Neutrophil (primary cell): ENCODE measurements around the gene HACD3.
"Not testable (repeated sequence)": the region's sequence is repeated elsewhere in the genome, so short reads cannot be mapped to it uniquely, and the experiment has no call there.

Experiments used
- H3K27ac ChIP-seq: fragments of 200-600 bp; sonication (generic); 2 replicates; pipeline ENCODE4 v1.5.1; 2016; ENCODE audit warnings: mild to moderate bottlenecking, moderate library complexity
- H3K27me3 ChIP-seq: fragments of 200-600 bp; sonication (generic); 2 replicates; pipeline ENCODE4 v1.6.0; 2016; ENCODE audit warnings: mild to moderate bottlenecking
- H3K36me3 ChIP-seq: fragments of 200-600 bp; sonication (generic); 2 replicates; pipeline ENCODE4 v1.5.1; 2017
- H3K4me1 ChIP-seq, 2 experiments: fragments of 200-600 bp in 1 of 2; sonication (generic) in 1 of 2; 1 replicate in 1 of 2; 2 replicates in 1 of 2; pipeline versions ENCODE4 v1.5.1 to v1.6.1; 2013 to 2016; ENCODE audit warnings: low read depth in 1 of 2, low read length in 1 of 2, mild to moderate bottlenecking in 1 of 2, moderate library complexity in 1 of 2; ENCODE audit not compliant: control insufficient read depth in 1 of 2, insufficient read depth in 1 of 2
- H3K4me3 ChIP-seq, 2 experiments: fragments of 200-600 bp in 1 of 2; sonication (generic) in 1 of 2; 1 replicate in 1 of 2; 2 replicates in 1 of 2; pipeline ENCODE4 v1.5.1; 2013 to 2016; ENCODE audit warnings: low read depth in 1 of 2, low read length in 1 of 2, mild to moderate bottlenecking in 1 of 2, moderate library complexity in 1 of 2
- H3K9me3 ChIP-seq: fragments of 200-600 bp; sonication (generic); 2 replicates; pipeline ENCODE4 v1.5.1; 2016
- CTCF ChIP-seq: fragments of 200-600 bp; sonication (generic); IDR thresholded peaks from 2 replicates; pipeline ENCODE4 v1.5.1; 2016; ENCODE audit warnings: antibody characterized with exemption

Gene HACD3

GRCh38 chr15:65550681-65551098 lies 20.4 kb downstream of the HACD3 start:
- H3K9me3 ChIP-seq: no peaks in the 10 kb centered on the region
- H3K4me1 ChIP-seq: no peaks in the 10 kb centered on the region
- TF ChIP-seq CTCF: no peak
- H3K36me3 ChIP-seq: no peaks in the 10 kb centered on the region
- no peak overlapping the region for H3K27ac ChIP-seq
- H3K27me3 ChIP-seq: no peaks in the 10 kb centered on the region
- no peak overlapping the region for H3K4me3 ChIP-seq

- no peaks in the 10 kb centered on the region for H3K27me3 ChIP-seq
- no peaks in the 10 kb centered on the region for H3K9me3 ChIP-seq
- H3K36me3 ChIP-seq: no peaks in the 10 kb centered on the region
- H3K27ac ChIP-seq: no peak overlapping the region
- no peak for TF ChIP-seq CTCF
- H3K4me1 ChIP-seq: no peaks in the 10 kb centered on the region
- no peak overlapping the region for H3K4me3 ChIP-seq
Measured at GRCh38 chr15:65551183-65551582, 20.9 kb downstream of the HACD3 start.

- not testable (repeated sequence) for H3K27me3 ChIP-seq, H3K36me3 ChIP-seq, H3K4me3 ChIP-seq, H3K4me1 ChIP-seq, H3K9me3 ChIP-seq, H3K27ac ChIP-seq
Measured at GRCh38 chr15:65552851-65553250, 22.6 kb downstream of the HACD3 start.

GRCh38 chr15:65553691-65554090 lies 23.4 kb downstream of the HACD3 start:
- no peaks in the 10 kb centered on the region for H3K27me3 ChIP-seq
- H3K27ac ChIP-seq: no peak overlapping the region
- no peak overlapping the region for H3K4me3 ChIP-seq
- H3K36me3 ChIP-seq: peaks cover 3% of the 10 kb centered on the region
- H3K9me3 ChIP-seq: no peaks in the 10 kb centered on the region
- TF ChIP-seq CTCF: no peak
- H3K4me1 ChIP-seq: no peaks in the 10 kb centered on the region

- Histone ChIP-seq H3K4me1 (no peaks in the 10 kb centered on the region), H3K27ac (no peak overlapping the region), H3K9me3 (no peaks in the 10 kb centered on the region), H3K27me3 (no peaks in the 10 kb centered on the region), H3K4me3 (no peak overlapping the region), H3K36me3 (peaks cover 7% of the 10 kb centered on the region)
- no peak for TF ChIP-seq CTCF
Measured at GRCh38 chr15:65556622-65557021, 26.4 kb downstream of the HACD3 start.

- no peaks in the 10 kb centered on the region for H3K27me3 ChIP-seq
- no peaks in the 10 kb centered on the region for H3K9me3 ChIP-seq
- H3K27ac ChIP-seq: no peak overlapping the region
- TF ChIP-seq CTCF: no peak
- H3K36me3 ChIP-seq: peaks cover 13% of the 10 kb centered on the region
- no peak overlapping the region for H3K4me3 ChIP-seq
- no peaks in the 10 kb centered on the region for H3K4me1 ChIP-seq
Measured at GRCh38 chr15:65558336-65558735, 28.1 kb downstream of the HACD3 start.
